Gastrocnemius medialis (tissue), 4 donors: Measurements from ENCODE around the gene OR52K1. TPM values are rescaled to one million over a fixed set of nuclear protein-coding genes. Genes with fewer than 3 reads are reported as not detected.
"Not testable (repeated sequence)": the region's sequence is repeated elsewhere in the genome, so short reads cannot be mapped to it uniquely, and the experiment has no call there.

Source experiments
- ATAC-seq, 2 donors: fragments of 150-250 bp; one replicate each; pipeline ENCODE4 v1.9.1; 2016
- DNase-seq, 2 donors: peaks; one replicate each; pipeline ENCODE4 v3.0.0-alpha.2; 2019
- H3K27ac ChIP-seq, 4 donors: fragments of 200-600 bp; sonication (generic); 1 replicate in 1 of 4; 2 replicates in 3 of 4; pipeline ENCODE4 v1.5.1; 2016 to 2018; ENCODE audit warnings: mild to moderate bottlenecking in 2 of 4, moderate library complexity in 1 of 4
- H3K27me3 ChIP-seq, 3 donors: fragments of 200-600 bp; sonication (generic) in 2 of 3; 1 replicate in 1 of 3; 2 replicates in 2 of 3; pipeline versions ENCODE4 v1.5.1 to v1.6.0; 2016 to 2019; ENCODE audit warnings: mild to moderate bottlenecking in 1 of 3, moderate library complexity in 1 of 3
- H3K36me3 ChIP-seq, 2 donors: fragments of 200-600 bp; sonication (generic) in 1 of 2; one replicate each; pipeline ENCODE4 v1.5.1; 2017 to 2018
- H3K4me1 ChIP-seq, 2 donors: fragments of 200-600 bp; sonication (generic) in 1 of 2; one replicate each; pipeline ENCODE4 v1.5.1; 2016 to 2017; ENCODE audit warnings: mild to moderate bottlenecking in 2 of 2
- H3K4me3 ChIP-seq, 4 donors: fragments of 200-600 bp; sonication (generic) in 3 of 4; 1 replicate in 1 of 4; 2 replicates in 3 of 4; pipeline ENCODE4 v1.5.1; 2016 to 2019; ENCODE audit warnings: mild to moderate bottlenecking in 2 of 4
- H3K9me3 ChIP-seq, 3 donors: fragments of 200-600 bp; sonication (generic) in 2 of 3; 1 replicate in 1 of 3; 2 replicates in 2 of 3; pipeline ENCODE4 v1.5.1; 2016 to 2019
- CTCF ChIP-seq, 5 experiments: fragments of 450-650 bp in 3 of 5; fragments of 200-600 bp in 2 of 5; sonication (generic) in 2 of 5; IDR thresholded peaks in 4 of 5; conservative IDR thresholded peaks in 1 of 5; 1 replicate in 4 of 5; 2 replicates in 1 of 5; pipeline ENCODE4 v1.5.1; 2016 to 2019; ENCODE audit warnings: antibody characterized with exemption in 5 of 5, mild to moderate bottlenecking in 3 of 5, moderate library complexity in 3 of 5
- POLR2A ChIP-seq, 2 donors: fragments of 450-650 bp; IDR thresholded peaks; one replicate each; pipeline ENCODE4 v1.6.1; 2017; ENCODE audit warnings: antibody characterized with exemption in 2 of 2, mild to moderate bottlenecking in 2 of 2, moderate library complexity in 2 of 2
- in situ Hi-C, 4 donors: fragments of 200-750 bp; cut with MboI; loops; one replicate each; pipeline versions ENCODE4 v1.15.0 to v1.8.0; 2017; ENCODE audit warnings: low sequenced_read_pairs in 4 of 4
- intact Hi-C: fragments of 100-400 bp; cut with DNase I; formaldehyde crosslinking; loops from one replicate; pipeline ENCODE4 v1.15.1; 2023; ENCODE audit warnings: low total_unique reads
- total RNA-seq, 4 donors: library from RNA; depleted of rRNA; stranded (reverse); fragments of >200 nt; gene quantifications; one replicate each; pipeline versions ENCODE4 v1.1.0 to v1.2.3, GENCODE V29; 2016

Gene OR52K1
- total RNA-seq, 4 donors from 2014 or later: not detected

GRCh38 chr11:4514196-4514595 is 31.8 kb downstream of the OR52K1 start:
- Histone ChIP-seq H3K27ac (no peak overlapping the region), H3K4me1 (no peaks in the 10 kb centered on the region), H3K27me3 (no peaks in the 10 kb centered on the region), H3K4me3 (no peak overlapping the region), H3K9me3 (no peaks in the 10 kb centered on the region), H3K36me3 (no peaks in the 10 kb centered on the region)
- in situ Hi-C loops: no loop called here
- DNase-seq (no peak), ATAC-seq (no peak)
- no peak for TF ChIP-seq CTCF (IDR thresholded peaks at IDR 0.05 in 4 of 5, conservative IDR thresholded peaks at IDR 0.05 in 1 of 5)
- no peak for TF ChIP-seq POLR2A (IDR thresholded peaks at IDR 0.05)
- intact Hi-C loops: no loop called here

- Histone ChIP-seq H3K4me3 (no peak overlapping the region), H3K27ac (no peak overlapping the region), H3K36me3 (no peaks in the 10 kb centered on the region), H3K27me3 (no peaks in the 10 kb centered on the region), H3K9me3 (no peaks in the 10 kb centered on the region), H3K4me1 (no peaks in the 10 kb centered on the region)
- in situ Hi-C loops (no loop called here), intact Hi-C loops (no loop called here)
- ATAC-seq (no peak), DNase-seq (no peak)
- no peak for TF ChIP-seq POLR2A (IDR thresholded peaks at IDR 0.05)
- no peak for TF ChIP-seq CTCF (IDR thresholded peaks at IDR 0.05 in 4 of 5, conservative IDR thresholded peaks at IDR 0.05 in 1 of 5)
These were observed 39.9 kb downstream of the OR52K1 start for GRCh38 chr11:4522339-4522738.

- Histone ChIP-seq H3K4me1 (no peaks in the 10 kb centered on the region), H3K4me3 (no peak overlapping the region), H3K27me3 (no peaks in the 10 kb centered on the region), H3K9me3 (no peaks in the 10 kb centered on the region), H3K27ac (no peak overlapping the region), H3K36me3 (no peaks in the 10 kb centered on the region)
- TF ChIP-seq POLR2A (IDR thresholded peaks at IDR 0.05): no peak
- TF ChIP-seq CTCF (IDR thresholded peaks at IDR 0.05 in 4 of 5, conservative IDR thresholded peaks at IDR 0.05 in 1 of 5): no peak
- DNase-seq: no peak
- in situ Hi-C loops (no loop called here), intact Hi-C loops (no loop called here)
- no peak for ATAC-seq
These were observed 40.3 kb downstream of the OR52K1 start for GRCh38 chr11:4522752-4523151.

GRCh38 chr11:4523666-4524065 is 41.2 kb downstream of the OR52K1 start:
- TF ChIP-seq POLR2A (IDR thresholded peaks at IDR 0.05) (no peak), CTCF (IDR thresholded peaks at IDR 0.05 in 4 of 5, conservative IDR thresholded peaks at IDR 0.05 in 1 of 5) (no peak)
- ATAC-seq (no peak), DNase-seq (no peak)
- intact Hi-C loops (no loop called here), in situ Hi-C loops (no loop called here)
- Histone ChIP-seq H3K27me3 (no peaks in the 10 kb centered on the region), H3K4me1 (no peaks in the 10 kb centered on the region), H3K36me3 (no peaks in the 10 kb centered on the region), H3K4me3 (no peak overlapping the region), H3K27ac (no peak overlapping the region), H3K9me3 (no peaks in the 10 kb centered on the region)

GRCh38 chr11:4527926-4528325 is 45.5 kb downstream of the OR52K1 start:
- no peaks in the 10 kb centered on the region for H3K4me1 ChIP-seq
- in situ Hi-C loops: no loop called here
- no peak for TF ChIP-seq CTCF (IDR thresholded peaks at IDR 0.05 in 4 of 5, conservative IDR thresholded peaks at IDR 0.05 in 1 of 5)
- TF ChIP-seq POLR2A (IDR thresholded peaks at IDR 0.05): no peak

GRCh38 chr11:4531686-4532085 is 49.2 kb downstream of the OR52K1 start:
- DNase-seq, in situ Hi-C loops, H3K4me1 ChIP-seq, H3K4me3 ChIP-seq, intact Hi-C loops, H3K9me3 ChIP-seq, H3K36me3 ChIP-seq, H3K27me3 ChIP-seq, ATAC-seq, H3K27ac ChIP-seq: not testable (repeated sequence)

More at GRCh38 chr11:4527926-4528325, 45.5 kb downstream of the OR52K1 start:
- DNase-seq (no peak), ATAC-seq (no peak)
- Histone ChIP-seq H3K9me3 (no peaks in the 10 kb centered on the region), H3K36me3 (no peaks in the 10 kb centered on the region), H3K4me3 (no peak overlapping the region), H3K27ac (no peak overlapping the region), H3K27me3 (no peaks in the 10 kb centered on the region)
- intact Hi-C loops: no loop called here
